ENCODE data around the gene AMIGO3.

Gene AMIGO3

DNA sequence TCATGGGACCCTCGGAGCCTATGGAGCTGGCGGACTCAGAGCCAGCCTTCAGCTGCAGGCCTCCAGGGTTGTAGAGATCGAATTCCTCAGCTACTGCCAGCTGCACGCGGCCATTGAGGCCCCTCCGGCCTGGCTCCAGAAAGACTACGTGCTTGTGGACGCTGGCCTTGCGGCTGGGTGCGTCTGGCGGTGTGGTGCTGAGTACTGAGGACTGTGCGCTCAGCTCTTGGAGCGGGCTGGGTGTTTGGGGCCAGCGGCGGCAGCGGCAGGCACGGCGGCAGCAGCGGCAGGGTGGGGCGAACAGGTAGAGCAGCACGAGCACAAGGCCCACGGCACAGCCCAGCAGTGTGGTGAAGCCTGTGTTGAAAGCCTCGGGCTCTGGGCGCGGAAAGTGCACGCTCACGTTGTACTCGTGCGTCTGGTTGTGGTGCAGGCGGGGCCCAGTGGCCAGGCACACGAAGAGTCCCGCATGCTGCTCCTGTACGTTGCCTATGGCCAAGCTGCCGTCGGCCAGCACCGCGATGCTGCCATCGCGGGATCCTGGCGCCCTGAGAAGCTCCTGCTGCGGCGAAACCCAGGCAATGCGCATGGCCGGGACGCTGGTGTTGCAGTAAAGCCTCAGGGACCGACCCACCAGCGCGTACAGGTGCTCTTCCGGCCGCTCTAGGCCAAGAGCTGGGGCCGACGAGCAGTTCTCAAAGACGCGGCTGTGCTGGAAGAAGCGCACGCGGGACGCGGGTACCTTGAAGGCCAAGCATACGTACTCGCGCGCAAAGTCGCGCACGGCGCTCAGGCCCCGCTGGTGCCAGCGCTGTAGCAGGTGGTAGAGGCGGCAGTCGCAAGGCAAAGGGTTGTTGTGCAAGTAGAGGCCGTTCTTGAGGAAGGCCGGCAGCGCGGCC, 1.3 kb downstream of the AMIGO3 start:
- H3K4me2 ChIP-seq (ENCODE audit: low read depth, low read length, poor library complexity, severe bottlenecking), result no peak overlapping the region
- no peak overlapping the region for H2AFZ ChIP-seq (ENCODE audit: low read depth, low read length, severe bottlenecking)

DNA sequence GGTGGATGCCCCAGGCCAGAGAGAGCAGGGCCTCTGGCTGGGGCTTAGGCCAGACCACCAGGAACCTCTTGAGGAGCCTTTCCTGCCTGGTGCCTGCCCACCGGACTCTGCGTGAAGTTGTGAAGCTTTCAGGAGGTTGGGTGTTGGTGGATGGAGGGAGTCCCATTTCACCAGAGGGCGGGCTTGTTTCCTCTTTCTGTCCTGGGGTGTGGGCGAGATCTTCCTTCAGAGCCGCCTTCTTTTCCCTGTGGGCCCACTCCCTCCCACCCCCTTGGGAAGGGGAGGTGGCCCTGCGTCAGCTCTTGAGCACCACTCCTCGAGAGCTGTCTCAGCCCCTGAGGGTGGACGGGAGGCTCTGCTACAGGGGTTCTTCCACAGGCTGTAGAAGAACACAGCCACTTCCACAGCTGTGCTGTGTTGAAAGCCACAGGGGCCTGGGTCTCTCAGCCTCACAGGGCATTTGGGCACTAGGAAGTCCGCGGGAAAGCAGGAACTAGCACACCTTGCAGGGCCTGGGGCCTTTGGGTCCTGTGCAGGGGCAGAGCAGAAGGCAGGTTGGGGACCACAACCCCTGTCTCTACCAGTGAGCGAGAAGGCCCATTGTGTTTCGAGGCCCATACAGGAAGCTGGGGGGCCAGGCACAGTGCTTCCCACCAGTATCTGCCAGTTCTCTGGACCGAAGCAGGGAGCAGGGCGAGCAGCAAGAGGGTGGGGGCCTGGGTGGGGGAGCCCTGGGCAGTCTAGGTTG, 2.1 kb downstream of the AMIGO3 start:
- no peaks in the 10 kb centered on the region for H3K9me3 ChIP-seq (ENCODE audit: insufficient read depth, low read length)
- H3K36me3 ChIP-seq (ENCODE audit: low read length), result no peaks in the 10 kb centered on the region
- H3F3A ChIP-seq (ENCODE audit: insufficient read depth), result peaks cover 9% of the 10 kb centered on the region; the same call in 1 of the 2 replicates
- no peak overlapping the region for H3K9ac ChIP-seq (ENCODE audit: low read length)
- H4K20me1 ChIP-seq (ENCODE audit: low read depth, low read length), result no peaks in the 10 kb centered on the region
- no peak overlapping the region for H3K4me3 ChIP-seq (ENCODE audit: insufficient read depth, low read length, poor library complexity, severe bottlenecking)
- no peaks in the 10 kb centered on the region for H3K79me2 ChIP-seq (ENCODE audit: insufficient read depth, low read length)
- H3K4me2 ChIP-seq (ENCODE audit: low read depth, low read length, poor library complexity, severe bottlenecking), result no peak overlapping the region
- H3K27me3 ChIP-seq (ENCODE audit: low read length), result no peaks in the 10 kb centered on the region
- TF ChIP-seq EZH2phosphoT487 (conservative IDR thresholded peaks at IDR 0.05; ENCODE audit: low read length), result no peak
- no peaks in the 10 kb centered on the region for H3K9me2 ChIP-seq (replicated peaks; ENCODE audit: insufficient read depth, low read length)
- no peak overlapping the region for H2AFZ ChIP-seq (ENCODE audit: low read depth, low read length, severe bottlenecking)
- no peak overlapping the region for H3K27ac ChIP-seq (ENCODE audit: low read depth, low read length)

More for the DNA sequence above, 1.3 kb downstream of the AMIGO3 start:
- TF ChIP-seq CTCF (IDR thresholded peaks at IDR 0.05; ENCODE audit: insufficient read depth, low read length, poor library complexity, severe bottlenecking) (no peak), EZH2phosphoT487 (conservative IDR thresholded peaks at IDR 0.05; ENCODE audit: low read length) (no peak)
- Histone ChIP-seq H4K20me1 (ENCODE audit: low read depth, low read length) (no peaks in the 10 kb centered on the region), H3K9me3 (ENCODE audit: insufficient read depth, low read length) (no peaks in the 10 kb centered on the region), H3K36me3 (ENCODE audit: low read length) (no peaks in the 10 kb centered on the region), H3K79me2 (ENCODE audit: insufficient read depth, low read length) (no peaks in the 10 kb centered on the region), H3K27ac (ENCODE audit: low read depth, low read length) (no peak overlapping the region), H3K9me2 (replicated peaks; ENCODE audit: insufficient read depth, low read length) (no peaks in the 10 kb centered on the region), H3K27me3 (ENCODE audit: low read length) (no peaks in the 10 kb centered on the region), H3F3A (ENCODE audit: insufficient read depth) (peaks cover 9% of the 10 kb centered on the region; the same call in 1 of the 2 replicates), H3K9ac (ENCODE audit: low read length) (no peak overlapping the region), H3K4me3 (ENCODE audit: insufficient read depth, low read length, poor library complexity, severe bottlenecking) (no peak overlapping the region)

GRCh38 chr3:49716691-49717210, 2.7 kb downstream of the AMIGO3 start:
- Histone ChIP-seq H2AFZ (ENCODE audit: low read depth, low read length, severe bottlenecking) (no peak overlapping the region), H3K9ac (ENCODE audit: low read length) (no peak overlapping the region), H3K4me2 (ENCODE audit: low read depth, low read length, poor library complexity, severe bottlenecking) (no peak overlapping the region), H3K36me3 (ENCODE audit: low read length) (no peaks in the 10 kb centered on the region), H3K9me3 (ENCODE audit: insufficient read depth, low read length) (no peaks in the 10 kb centered on the region), H3K27me3 (ENCODE audit: low read length) (no peaks in the 10 kb centered on the region), H3K79me2 (ENCODE audit: insufficient read depth, low read length) (no peaks in the 10 kb centered on the region), H3F3A (ENCODE audit: insufficient read depth) (peaks cover 9% of the 10 kb centered on the region; the same call in 1 of the 2 replicates), H3K9me2 (replicated peaks; ENCODE audit: insufficient read depth, low read length) (no peaks in the 10 kb centered on the region), H4K20me1 (ENCODE audit: low read depth, low read length) (no peaks in the 10 kb centered on the region), H3K4me3 (ENCODE audit: insufficient read depth, low read length, poor library complexity, severe bottlenecking) (no peak overlapping the region), H3K27ac (ENCODE audit: low read depth, low read length) (no peak overlapping the region)
- TF ChIP-seq EZH2phosphoT487 (conservative IDR thresholded peaks at IDR 0.05; ENCODE audit: low read length), result no peak
- no peak for TF ChIP-seq CTCF (IDR thresholded peaks at IDR 0.05; ENCODE audit: insufficient read depth, low read length, poor library complexity, severe bottlenecking)

All from SU-DHL-6 (cell line).